ENCODE data around the gene FIBCD1.

- TF ChIP-seq POLR2A (IDR thresholded peaks at IDR 0.05; ENCODE audit: low read depth, low read length) (no peak), POLR2AphosphoS5 (IDR thresholded peaks at IDR 0.05; ENCODE audit: low read depth, low read length) (no peak), TAF1 (IDR thresholded peaks at IDR 0.05; ENCODE audit: low read depth, low read length) (no peak)
These were observed 80.0 kb downstream of the FIBCD1 start for GRCh38 chr9:130858739-130859705.
